Activated CD8-positive, alpha-beta memory T cell treated with anti-CD3 and anti-CD28 coated beads, Interleukin-2, amount 10 ng/mL, durations not matched to agents 7 days and 5 days (primary cell): ENCODE results near the gene DSC3. TPM values are rescaled to one million over a fixed set of nuclear protein-coding genes. Genes with fewer than 3 reads are reported as not detected.
"Not testable (repeated sequence)": the region's sequence is repeated elsewhere in the genome, so short reads cannot be mapped to it uniquely, and the experiment has no call there.

ENCODE experiments used
- ATAC-seq: fragments of 150-1000 bp; cut with Tn5 transposase; one replicate; pipeline ENCODE4 v1.10.0; 2021; ENCODE audit warnings: moderate library complexity
- CTCF ChIA-PET: fragments of 350-600 bp; sonication (Branson Sonifier 250); formaldehyde crosslinking; loops from one replicate; lab custom pipeline; 2021; ENCODE audit warnings: antibody characterized with exemption; lab: Charles Lee
- DNase-seq: peaks from one replicate; pipeline ENCODE4 v3.0.0-alpha.2; 2020
- H3K27ac Mint-ChIP-seq: one replicate; pipeline ENCODE4 v1.8.0; 2021; ENCODE audit warnings: mild to moderate bottlenecking, mixed read lengths
- H3K27me3 Mint-ChIP-seq: one replicate; pipeline ENCODE4 v1.8.0; 2021; ENCODE audit warnings: mixed read lengths
- H3K36me3 Mint-ChIP-seq: one replicate; pipeline ENCODE4 v1.8.0; 2021; ENCODE audit warnings: mild to moderate bottlenecking, mixed read lengths
- H3K4me1 Mint-ChIP-seq: one replicate; pipeline ENCODE4 v1.8.0; 2021; ENCODE audit warnings: mixed read lengths
- H3K4me3 Mint-ChIP-seq: one replicate; pipeline ENCODE4 v1.8.0; 2021; ENCODE audit warnings: mild to moderate bottlenecking, moderate library complexity, mixed read lengths
- H3K9me3 Mint-ChIP-seq: one replicate; pipeline ENCODE4 v1.8.0; 2022; ENCODE audit warnings: low read depth, mixed read lengths
- total RNA-seq, 2 experiments: library from RNA; stranded (reverse); gene quantifications; one replicate each; pipeline ENCODE4 v1.2.3, GENCODE V29; 2021

Gene DSC3
- total RNA-seq, 2 experiments from 2014 or later: not detected

DNA sequence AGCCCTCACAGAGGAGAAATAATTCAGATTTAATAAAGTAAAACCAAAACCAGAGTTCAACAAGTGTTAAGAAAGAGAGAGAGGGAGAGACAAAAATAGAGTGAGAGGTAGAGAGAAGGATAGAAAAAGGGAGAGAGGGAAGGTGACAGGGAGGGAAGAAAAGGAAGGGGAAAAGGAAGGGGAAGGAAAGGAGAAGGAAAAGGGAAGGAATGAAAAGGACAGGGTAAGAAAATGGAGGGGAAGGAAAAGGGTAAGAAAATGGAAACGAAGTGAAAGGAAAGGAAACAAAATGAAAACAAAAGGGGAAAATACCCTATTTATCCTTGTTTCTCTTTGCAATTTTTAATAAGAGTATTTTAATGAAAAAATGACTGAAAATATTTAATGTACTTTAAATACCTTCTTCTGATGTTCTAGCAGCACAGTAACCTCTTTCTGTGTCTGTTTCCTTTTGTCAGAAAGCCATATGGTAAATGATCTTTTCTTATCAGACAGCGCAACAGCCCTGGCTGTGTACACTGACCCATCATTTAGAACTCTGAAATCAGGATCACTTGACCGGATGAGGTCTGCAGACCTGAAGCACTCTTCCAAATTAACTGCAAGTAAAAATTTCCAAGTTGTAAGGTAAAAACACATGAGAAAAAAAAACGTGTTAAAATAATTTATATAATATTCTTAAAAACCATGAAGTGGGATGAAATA lies 11.8 kb downstream of the DSC3 start:
- no peak overlapping the region for H3K4me3 Mint-ChIP-seq
- peaks cover 3% of the 10 kb centered on the region for H3K9me3 Mint-ChIP-seq
- DNase-seq (no peak), ATAC-seq (no peak)
- H3K4me1 Mint-ChIP-seq: no peaks in the 10 kb centered on the region
- H3K36me3 Mint-ChIP-seq: no peaks in the 10 kb centered on the region
- H3K27ac Mint-ChIP-seq: no peak overlapping the region
- no peaks in the 10 kb centered on the region for H3K27me3 Mint-ChIP-seq
- CTCF ChIA-PET: no interaction called here

DNA sequence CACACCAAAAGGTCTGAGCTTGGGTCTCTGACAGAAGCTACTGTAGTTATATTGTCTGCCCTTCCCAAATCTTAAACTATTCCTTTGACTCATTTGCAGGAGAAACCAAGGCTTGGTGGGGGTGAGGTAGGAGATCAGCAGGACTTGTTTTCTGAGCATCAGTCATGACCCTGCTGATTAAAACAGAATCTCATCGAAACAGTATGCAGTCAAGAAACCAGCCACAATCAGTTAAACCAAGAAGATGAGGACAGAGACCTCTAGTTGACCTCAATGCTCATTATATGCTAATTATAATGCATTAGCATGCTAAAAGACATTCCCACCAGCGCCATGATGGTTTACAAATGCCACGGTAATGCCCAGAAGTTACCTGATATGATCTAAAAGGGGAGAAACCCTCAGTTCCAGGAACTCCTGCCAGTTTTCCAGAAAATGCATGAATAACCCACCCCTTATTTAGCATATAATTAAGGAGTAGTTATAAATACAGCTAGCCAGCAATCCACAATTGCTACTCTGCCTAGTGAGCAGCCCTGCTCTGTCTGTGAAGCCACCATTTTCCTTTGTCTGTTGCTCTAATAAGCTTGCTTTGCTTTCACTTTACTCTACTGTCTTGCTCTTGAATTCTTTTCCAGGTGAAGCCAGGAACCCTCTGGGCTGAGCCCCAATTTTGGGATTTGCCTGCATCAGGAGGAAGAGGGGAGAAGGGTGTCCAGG lies 26.7 kb downstream of the DSC3 start:
- no peak for ATAC-seq
- H3K27ac Mint-ChIP-seq: no peak overlapping the region
- H3K4me3 Mint-ChIP-seq: no peak overlapping the region
- H3K27me3 Mint-ChIP-seq: no peaks in the 10 kb centered on the region
- no peaks in the 10 kb centered on the region for H3K36me3 Mint-ChIP-seq
- H3K9me3 Mint-ChIP-seq: peaks cover 4% of the 10 kb centered on the region
- DNase-seq: no peak
- CTCF ChIA-PET: no interaction called here
- H3K4me1 Mint-ChIP-seq: no peaks in the 10 kb centered on the region

DNA sequence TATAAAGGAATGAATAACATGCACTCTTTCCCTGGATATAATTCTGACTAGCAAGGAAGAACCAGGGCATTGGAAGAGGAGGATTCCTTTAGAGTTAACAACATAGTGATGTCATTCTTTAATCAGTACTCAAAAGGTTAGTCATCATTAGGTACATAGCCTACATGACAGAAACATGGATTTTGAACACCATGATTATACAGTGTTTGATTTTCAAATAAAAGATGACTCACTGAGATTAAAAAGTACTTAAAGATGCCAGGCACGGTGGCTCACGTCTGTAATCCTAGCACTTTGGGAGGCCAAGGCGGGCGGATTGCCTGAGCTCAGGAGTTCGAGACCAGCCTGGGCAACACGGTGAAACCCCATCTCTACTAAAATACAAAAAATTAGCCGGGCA lies 31.1 kb downstream of the DSC3 start:
- H3K27me3 Mint-ChIP-seq, CTCF ChIA-PET, H3K9me3 Mint-ChIP-seq, H3K27ac Mint-ChIP-seq, H3K4me1 Mint-ChIP-seq, H3K4me3 Mint-ChIP-seq, H3K36me3 Mint-ChIP-seq, DNase-seq, ATAC-seq: not testable (repeated sequence)

DNA sequence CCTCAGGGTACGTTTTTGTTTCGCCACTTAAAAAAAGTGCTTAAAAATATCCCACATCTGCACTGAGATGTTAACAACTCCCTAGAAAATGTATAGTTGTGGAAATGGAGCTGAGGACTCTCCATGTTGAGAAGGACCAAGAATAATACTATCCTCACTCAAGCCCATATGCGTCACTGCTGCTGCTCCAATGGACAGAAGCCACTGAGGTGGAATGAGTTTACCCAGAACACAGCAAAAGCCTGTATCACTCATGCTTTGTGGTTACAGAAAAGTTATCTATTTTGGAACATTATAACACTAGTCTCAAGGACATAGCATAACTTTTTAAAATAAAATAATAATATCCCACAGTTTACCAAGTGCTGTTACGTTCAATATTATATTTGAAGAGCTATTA lies 31.9 kb downstream of the DSC3 start:
- H3K27me3 Mint-ChIP-seq: no peaks in the 10 kb centered on the region
- peaks cover 2% of the 10 kb centered on the region for H3K9me3 Mint-ChIP-seq
- no peak overlapping the region for H3K4me3 Mint-ChIP-seq

DNA sequence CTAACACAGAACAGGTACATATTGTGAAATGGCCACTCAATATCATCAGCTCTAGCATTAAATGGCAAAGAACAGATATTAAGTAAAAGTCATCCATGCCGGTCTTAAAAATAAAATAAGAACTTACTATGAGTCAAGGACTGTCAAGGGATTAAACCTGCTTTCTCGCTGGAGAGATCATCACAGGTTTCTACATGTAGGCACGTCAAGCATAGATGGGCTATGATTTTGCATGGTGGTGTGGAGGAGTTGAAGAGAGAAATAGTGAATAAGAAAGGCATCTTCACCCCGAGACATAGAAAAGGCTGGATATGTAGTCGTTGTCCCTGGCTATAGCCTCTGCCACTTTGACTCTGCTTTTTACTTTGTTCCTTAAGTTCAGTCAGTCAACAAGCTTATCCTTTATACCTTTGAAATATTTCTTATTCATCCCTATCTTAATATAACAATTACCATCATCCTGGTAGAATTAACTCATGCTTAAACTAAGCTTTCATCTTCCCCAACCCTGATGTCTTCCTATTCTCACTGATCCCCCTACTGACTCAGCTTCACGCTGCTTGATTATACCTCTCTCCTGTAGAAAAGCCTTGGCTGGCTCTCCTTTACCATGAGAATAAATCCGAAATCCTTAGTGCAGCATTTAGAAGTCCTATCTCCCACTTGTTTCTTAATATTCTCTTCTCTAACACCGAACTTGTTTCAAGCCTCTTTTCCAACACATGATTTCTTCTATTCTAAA lies 42.5 kb downstream of the DSC3 start:
- no peaks in the 10 kb centered on the region for H3K27me3 Mint-ChIP-seq
- H3K9me3 Mint-ChIP-seq: peaks cover 4% of the 10 kb centered on the region
- no peak overlapping the region for H3K4me3 Mint-ChIP-seq
- CTCF ChIA-PET: no interaction called here
- no peak overlapping the region for H3K27ac Mint-ChIP-seq
- no peaks in the 10 kb centered on the region for H3K4me1 Mint-ChIP-seq
- no peaks in the 10 kb centered on the region for H3K36me3 Mint-ChIP-seq
- DNase-seq (no peak), ATAC-seq (no peak)

More for the DNA sequence above, 31.9 kb downstream of the DSC3 start:
- DNase-seq (no peak), ATAC-seq (no peak)
- CTCF ChIA-PET: no interaction called here
- Mint-ChIP-seq H3K27ac (no peak overlapping the region), H3K36me3 (no peaks in the 10 kb centered on the region), H3K4me1 (no peaks in the 10 kb centered on the region)

DNA sequence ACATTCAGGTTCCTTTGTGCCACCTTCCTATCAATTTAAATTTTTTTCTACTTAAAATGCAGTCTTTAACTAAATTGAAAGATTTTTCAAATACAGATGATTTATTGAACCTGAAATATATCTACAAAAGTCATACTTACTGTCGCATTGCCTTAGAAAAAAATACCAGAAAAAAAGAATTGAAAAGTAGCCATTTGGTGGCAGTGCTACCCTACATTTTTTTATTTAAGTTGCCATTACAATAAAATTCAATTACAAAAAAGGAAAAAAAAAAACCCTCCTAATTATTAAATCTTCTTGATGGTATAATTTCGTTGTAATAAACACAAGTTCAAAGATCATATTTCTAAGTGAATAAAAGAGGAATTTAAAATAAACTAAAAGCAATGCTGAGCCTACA lies 43.4 kb downstream of the DSC3 start:
- Mint-ChIP-seq H3K36me3 (no peaks in the 10 kb centered on the region), H3K4me1 (no peaks in the 10 kb centered on the region), H3K4me3 (no peak overlapping the region), H3K9me3 (peaks cover 4% of the 10 kb centered on the region), H3K27me3 (no peaks in the 10 kb centered on the region), H3K27ac (no peak overlapping the region)
- CTCF ChIA-PET: no interaction called here
- DNase-seq: no peak
- ATAC-seq: no peak

DNA sequence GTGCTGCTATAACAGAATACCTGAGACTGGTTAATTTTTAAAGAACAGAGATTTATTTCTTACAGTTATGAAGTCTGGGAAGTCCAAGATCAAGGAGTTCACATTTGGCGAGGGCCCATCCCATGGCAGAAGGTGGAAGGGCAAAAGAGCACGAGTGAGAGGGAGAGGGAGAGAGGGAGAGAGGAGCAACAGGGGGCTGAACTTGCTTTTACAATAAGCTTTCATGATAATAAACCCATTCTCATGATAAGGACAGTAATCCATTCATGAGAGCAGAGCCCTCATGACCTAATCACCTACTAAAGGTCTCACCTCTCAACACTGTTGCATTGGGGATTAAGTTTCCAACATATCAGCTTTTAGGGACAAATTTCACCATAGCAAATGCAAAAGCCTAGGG lies 45.3 kb downstream of the DSC3 start:
- H3K4me3 Mint-ChIP-seq: no peak overlapping the region
- no peaks in the 10 kb centered on the region for H3K4me1 Mint-ChIP-seq

DNA sequence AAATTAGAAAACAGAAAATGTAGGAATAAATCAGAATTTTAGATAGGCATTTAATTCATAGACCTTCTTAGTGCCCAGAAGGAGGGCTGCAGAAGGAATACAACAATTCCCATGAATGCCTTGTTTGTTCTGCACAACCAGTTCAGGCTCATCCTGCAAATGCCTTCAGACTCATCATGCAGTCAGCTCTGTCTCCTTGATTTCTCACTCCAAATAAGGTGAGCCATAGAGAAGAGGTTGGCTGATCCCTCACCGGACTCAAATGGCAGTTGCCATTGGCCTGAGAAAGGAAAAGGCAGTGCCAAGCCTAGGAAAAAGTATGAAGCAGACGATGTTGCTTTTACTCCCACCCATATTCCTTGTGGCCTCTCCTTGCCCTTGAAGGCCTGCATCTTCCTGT lies 50.3 kb downstream of the DSC3 start:
- Mint-ChIP-seq H3K36me3 (no peaks in the 10 kb centered on the region), H3K4me1 (no peaks in the 10 kb centered on the region), H3K4me3 (no peak overlapping the region), H3K27ac (no peak overlapping the region), H3K9me3 (peaks cover 4% of the 10 kb centered on the region), H3K27me3 (no peaks in the 10 kb centered on the region)
- CTCF ChIA-PET: no interaction called here
- DNase-seq (no peak), ATAC-seq (no peak)

More for the DNA sequence above, 45.3 kb downstream of the DSC3 start:
- Mint-ChIP-seq H3K27ac (no peak overlapping the region), H3K27me3 (no peaks in the 10 kb centered on the region), H3K9me3 (peaks cover 4% of the 10 kb centered on the region), H3K36me3 (no peaks in the 10 kb centered on the region)
- ATAC-seq: no peak
- CTCF ChIA-PET: no interaction called here
- no peak for DNase-seq

DNA sequence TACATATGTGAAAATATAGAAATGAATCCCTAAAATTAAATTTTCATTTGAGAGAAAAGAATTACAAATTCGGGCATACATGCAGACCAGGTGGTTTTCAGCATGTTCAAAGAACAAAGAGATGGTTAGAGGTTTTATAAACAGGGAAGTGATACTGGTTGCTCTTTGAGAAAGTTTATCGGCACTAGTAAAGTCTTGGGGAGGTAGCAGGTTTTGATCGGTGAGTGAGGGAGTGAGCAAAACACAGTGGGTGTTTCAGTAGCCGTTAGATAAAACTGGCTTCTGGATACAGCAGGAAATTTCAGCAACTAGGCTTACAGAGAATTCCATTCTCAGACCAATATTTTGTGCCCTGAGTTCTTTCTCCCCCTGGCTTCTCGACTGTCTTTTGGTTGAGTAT lies 51.1 kb downstream of the DSC3 start:
- CTCF ChIA-PET: no interaction called here
- H3K36me3 Mint-ChIP-seq: no peaks in the 10 kb centered on the region
- no peaks in the 10 kb centered on the region for H3K27me3 Mint-ChIP-seq
- DNase-seq: no peak
- H3K9me3 Mint-ChIP-seq: peaks cover 4% of the 10 kb centered on the region
- no peak overlapping the region for H3K4me3 Mint-ChIP-seq
- no peak for ATAC-seq
- no peaks in the 10 kb centered on the region for H3K4me1 Mint-ChIP-seq
- no peak overlapping the region for H3K27ac Mint-ChIP-seq

DNA sequence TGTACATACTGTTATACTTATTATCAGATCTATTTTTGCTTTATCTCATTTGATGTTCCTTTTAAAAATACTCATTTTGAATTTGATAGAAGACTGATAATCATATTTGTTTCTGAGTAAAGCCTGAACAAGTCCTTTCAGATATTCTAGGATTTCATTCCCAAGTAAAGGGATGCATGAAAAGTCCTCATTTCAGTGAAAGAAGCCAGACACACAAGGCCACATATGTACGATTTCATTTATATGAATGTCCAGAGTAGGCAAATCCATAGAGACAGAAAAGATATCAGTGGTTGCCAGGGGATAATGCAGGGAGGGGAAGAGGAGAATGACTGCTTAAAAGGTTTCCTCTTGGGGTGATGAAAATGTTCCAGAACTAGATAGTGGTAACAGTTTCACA lies 53.4 kb downstream of the DSC3 start:
- Mint-ChIP-seq H3K27ac (no peak overlapping the region), H3K4me1 (no peaks in the 10 kb centered on the region), H3K36me3 (no peaks in the 10 kb centered on the region), H3K4me3 (no peak overlapping the region), H3K9me3 (peaks cover 5% of the 10 kb centered on the region), H3K27me3 (no peaks in the 10 kb centered on the region)
- ATAC-seq (no peak), DNase-seq (no peak)
- CTCF ChIA-PET: no interaction called here

DNA sequence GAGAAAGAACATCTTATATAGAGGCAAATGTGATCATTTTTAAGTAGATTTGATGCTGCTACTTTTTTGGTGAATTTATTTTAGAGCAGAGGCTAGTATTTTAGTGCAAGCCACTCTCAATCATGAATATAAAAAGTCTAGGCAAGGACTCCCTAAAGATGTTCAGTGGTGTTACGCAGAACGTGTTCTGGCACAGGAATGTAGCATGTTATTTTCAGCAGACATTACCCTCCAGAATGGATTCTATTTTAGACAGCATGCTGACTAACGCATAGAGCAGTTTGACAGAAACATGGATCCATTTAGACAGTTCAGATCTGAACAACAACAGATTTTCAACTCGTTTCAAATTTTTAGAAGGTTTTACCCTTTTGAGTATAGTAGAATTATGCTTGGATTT lies 54.1 kb downstream of the DSC3 start:
- Mint-ChIP-seq H3K27ac (no peak overlapping the region), H3K4me3 (no peak overlapping the region), H3K9me3 (peaks cover 5% of the 10 kb centered on the region), H3K36me3 (no peaks in the 10 kb centered on the region), H3K27me3 (no peaks in the 10 kb centered on the region), H3K4me1 (no peaks in the 10 kb centered on the region)
- CTCF ChIA-PET: no interaction called here
- ATAC-seq (no peak), DNase-seq (no peak)

DNA sequence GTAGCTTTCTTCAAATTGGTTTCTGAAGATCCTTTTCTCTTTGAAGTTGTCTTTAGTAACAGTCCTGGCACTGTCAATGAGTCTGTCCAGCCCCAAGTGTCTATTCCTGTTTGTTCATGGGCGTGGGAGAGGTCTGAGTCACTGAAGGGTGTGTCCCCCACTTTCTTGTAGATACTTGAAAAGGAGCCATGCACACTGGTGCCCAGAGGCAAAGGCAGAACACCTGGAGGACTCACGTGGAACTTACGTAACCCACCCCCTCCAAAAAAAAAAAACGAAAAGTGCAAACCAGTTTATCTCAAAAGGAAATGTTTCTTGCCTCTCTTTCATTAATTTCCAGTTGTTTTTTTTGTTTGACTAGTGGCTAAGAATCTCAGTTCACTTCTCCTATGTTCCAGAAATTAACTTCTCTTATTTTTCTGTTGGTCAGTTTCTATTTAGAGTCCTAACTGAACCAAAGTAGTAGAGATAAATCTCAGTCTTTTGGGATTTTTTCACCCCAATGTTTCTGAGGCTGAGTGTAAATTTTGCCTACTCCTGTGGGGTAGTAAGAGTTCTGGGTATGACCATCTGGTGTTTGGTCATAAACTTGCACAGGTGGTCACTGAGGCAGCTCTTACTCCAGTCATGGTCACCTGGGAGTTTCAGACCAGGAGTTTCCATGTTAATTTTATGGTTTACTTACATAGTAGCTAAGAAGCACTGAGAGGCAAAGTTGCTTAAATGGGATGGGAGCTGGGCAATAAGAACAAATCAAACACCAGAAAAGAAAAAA lies 54.9 kb downstream of the DSC3 start:
- Mint-ChIP-seq H3K27me3 (no peaks in the 10 kb centered on the region), H3K9me3 (peaks cover 5% of the 10 kb centered on the region), H3K27ac (no peak overlapping the region), H3K4me3 (no peak overlapping the region), H3K4me1 (no peaks in the 10 kb centered on the region), H3K36me3 (no peaks in the 10 kb centered on the region)
- CTCF ChIA-PET: no interaction called here
- DNase-seq (no peak), ATAC-seq (no peak)

DNA sequence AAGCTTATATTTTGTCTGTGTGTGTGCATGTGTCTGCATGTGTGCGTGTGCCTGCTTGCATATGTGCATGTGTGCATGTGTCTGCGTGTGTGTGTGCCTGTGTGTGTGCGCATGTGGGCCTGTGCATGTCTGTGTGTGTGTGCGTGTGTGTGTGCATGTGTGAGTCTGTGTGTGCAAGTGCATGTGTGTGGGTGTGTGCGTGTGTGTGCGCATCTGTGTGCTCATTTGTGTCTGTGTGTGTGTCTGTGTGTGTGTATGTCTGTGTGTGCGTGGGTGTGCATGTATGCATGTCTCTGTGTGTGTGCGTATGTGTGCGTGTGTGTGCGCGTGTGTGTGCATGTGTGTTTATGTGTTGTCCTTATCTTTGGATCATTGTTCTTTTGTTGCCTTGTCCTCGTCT lies 56.8 kb downstream of the DSC3 start:
- CTCF ChIA-PET: no interaction called here
- no peaks in the 10 kb centered on the region for H3K36me3 Mint-ChIP-seq
- H3K27me3 Mint-ChIP-seq: no peaks in the 10 kb centered on the region
- H3K27ac Mint-ChIP-seq: no peak overlapping the region
- no peaks in the 10 kb centered on the region for H3K4me1 Mint-ChIP-seq
- DNase-seq: no peak
- no peak overlapping the region for H3K4me3 Mint-ChIP-seq
- no peak for ATAC-seq
- H3K9me3 Mint-ChIP-seq: peaks cover 5% of the 10 kb centered on the region
